MM.1S (cell line): ENCODE measurements around the gene FAM9C.

Source experiments
- DNase-seq: peaks from one replicate; pipeline ENCODE4 v3.0.0-alpha.2; 2015
- H2AFZ ChIP-seq: fragments of 300-600 bp; sonication (generic); 2 replicates; pipeline ENCODE4 v1.6.0; 2016; ENCODE audit warnings: antibody characterized with exemption, low read length
- H3F3A ChIP-seq: fragments of 300-600 bp; sonication (generic); 2 replicates; pipeline ENCODE4 v1.6.1; 2016; ENCODE audit warnings: mild to moderate bottlenecking, antibody characterized with exemption, low read length, moderate library complexity, mixed read lengths; ENCODE audit not compliant: insufficient read depth
- H3K27ac ChIP-seq: fragments of 300-600 bp; sonication (generic); 2 replicates; pipeline ENCODE4 v1.5.1; 2016; ENCODE audit warnings: mild to moderate bottlenecking, low read length
- H3K27me3 ChIP-seq: fragments of 300-600 bp; sonication (generic); replicated peaks from 2 replicates; pipeline ENCODE4 v1.6.0; 2016; ENCODE audit warnings: low read length; ENCODE audit not compliant: insufficient read depth
- H3K36me3 ChIP-seq: fragments of 300-600 bp; sonication (generic); replicated peaks from 2 replicates; pipeline ENCODE4 v1.6.1; 2016; ENCODE audit warnings: mild to moderate bottlenecking, low read length, mixed read lengths; ENCODE audit not compliant: insufficient read depth
- H3K4me1 ChIP-seq: fragments of 300-600 bp; sonication (generic); 2 replicates; pipeline ENCODE4 v1.6.1; 2016; ENCODE audit warnings: low read length, mixed read lengths
- H3K4me2 ChIP-seq: fragments of 300-600 bp; sonication (generic); 2 replicates; pipeline ENCODE4 v1.6.0; 2016; ENCODE audit warnings: low read depth, low read length
- H3K4me3 ChIP-seq: fragments of 300-600 bp; sonication (generic); 2 replicates; pipeline ENCODE4 v1.5.1; 2016; ENCODE audit warnings: low read length, mixed read lengths
- H3K79me2 ChIP-seq: fragments of 300-600 bp; sonication (generic); 2 replicates; pipeline ENCODE4 v1.6.1; 2016; ENCODE audit warnings: mixed run types, low read length, mixed read lengths
- H3K9ac ChIP-seq: fragments of 300-600 bp; sonication (generic); 2 replicates; pipeline ENCODE4 v1.6.1; 2016; ENCODE audit warnings: low read length, mixed read lengths
- H3K9me2 ChIP-seq: fragments of 300-600 bp; sonication (generic); replicated peaks from 2 replicates; pipeline ENCODE4 v1.6.1; 2016; ENCODE audit warnings: mild to moderate bottlenecking, low read length, mixed read lengths; ENCODE audit not compliant: insufficient read depth
- H3K9me3 ChIP-seq: fragments of 300-600 bp; sonication (generic); replicated peaks from 2 replicates; pipeline ENCODE4 v1.6.1; 2016; ENCODE audit warnings: mild to moderate bottlenecking, low read length, mixed read lengths; ENCODE audit not compliant: insufficient read depth
- H4K20me1 ChIP-seq: fragments of 300-600 bp; sonication (generic); 2 replicates; pipeline ENCODE4 v1.6.1; 2016; ENCODE audit warnings: mild to moderate bottlenecking, low read length, moderate library complexity, mixed read lengths; ENCODE audit not compliant: insufficient read depth
- EZH2 ChIP-seq: fragments of 300-600 bp; sonication (generic); optimal IDR thresholded peaks from 2 replicates; pipeline ENCODE3; 2017; ENCODE audit warnings: low read depth, mild to moderate bottlenecking, antibody characterized with exemption, low read length, mixed read lengths
- EZH2phosphoT487 ChIP-seq: fragments of 300-600 bp; sonication (generic); IDR thresholded peaks from 2 replicates; pipeline ENCODE4 v1.6.1; 2018; ENCODE audit warnings: antibody characterized with exemption, low read length
- TF ChIP-seq, protein P1 (sequence below): fragments of 300-600 bp; sonication (generic); IDR thresholded peaks from 2 replicates; pipeline ENCODE4 v1.5.1; 2016; ENCODE audit warnings: antibody characterized with exemption, low read length, mixed read lengths

Gene FAM9C

DNA sequence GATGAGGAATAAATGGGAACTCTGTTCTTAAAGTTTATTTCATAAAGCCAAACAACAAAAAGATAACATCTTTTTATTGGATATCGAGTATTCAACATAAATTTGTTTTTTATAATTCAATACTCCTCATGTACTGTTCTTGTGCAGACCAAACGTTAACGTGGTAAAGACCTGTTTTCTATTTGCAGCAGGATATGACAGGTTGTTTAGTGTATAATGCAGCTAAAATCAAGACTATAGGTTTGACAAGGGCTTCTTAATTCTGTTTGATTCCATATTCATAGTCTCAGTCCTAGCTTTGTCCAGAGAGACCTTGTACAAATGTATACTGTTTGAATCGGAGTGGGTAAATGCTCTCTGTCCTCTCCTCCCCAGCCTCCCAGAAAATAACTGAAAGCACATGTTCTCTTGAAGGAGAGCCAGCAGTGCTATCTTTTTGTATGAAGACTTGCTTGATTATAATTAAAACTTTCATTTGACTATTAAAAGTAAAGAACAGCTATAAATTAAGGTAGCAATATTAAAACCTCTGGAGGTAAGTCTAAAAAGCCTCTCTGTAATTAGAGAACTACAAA lies 51.8 kb downstream of the FAM9C start:
- no peaks in the 10 kb centered on the region for H3F3A ChIP-seq
- H3K27ac ChIP-seq: no peak overlapping the region
- no peaks in the 10 kb centered on the region for H4K20me1 ChIP-seq
- no peaks in the 10 kb centered on the region for H3K9me2 ChIP-seq
- no peak overlapping the region for H3K4me2 ChIP-seq
- no peak overlapping the region for H3K9ac ChIP-seq
- H3K4me3 ChIP-seq: no peak overlapping the region
- 0 out of 2 replicates have a peak, but pooled peaks cover under 1% of the 10 kb centered on the region for H3K4me1 ChIP-seq
- H3K36me3 ChIP-seq: no peaks in the 10 kb centered on the region
- DNase-seq: no peak
- no peaks in the 10 kb centered on the region for H3K79me2 ChIP-seq
- H3K27me3 ChIP-seq: no peaks in the 10 kb centered on the region
- no peaks in the 10 kb centered on the region for H3K9me3 ChIP-seq
- TF ChIP-seq EZH2: no peak
- no peak for TF ChIP-seq EZH2phosphoT487
- TF ChIP-seq, protein P1, sequence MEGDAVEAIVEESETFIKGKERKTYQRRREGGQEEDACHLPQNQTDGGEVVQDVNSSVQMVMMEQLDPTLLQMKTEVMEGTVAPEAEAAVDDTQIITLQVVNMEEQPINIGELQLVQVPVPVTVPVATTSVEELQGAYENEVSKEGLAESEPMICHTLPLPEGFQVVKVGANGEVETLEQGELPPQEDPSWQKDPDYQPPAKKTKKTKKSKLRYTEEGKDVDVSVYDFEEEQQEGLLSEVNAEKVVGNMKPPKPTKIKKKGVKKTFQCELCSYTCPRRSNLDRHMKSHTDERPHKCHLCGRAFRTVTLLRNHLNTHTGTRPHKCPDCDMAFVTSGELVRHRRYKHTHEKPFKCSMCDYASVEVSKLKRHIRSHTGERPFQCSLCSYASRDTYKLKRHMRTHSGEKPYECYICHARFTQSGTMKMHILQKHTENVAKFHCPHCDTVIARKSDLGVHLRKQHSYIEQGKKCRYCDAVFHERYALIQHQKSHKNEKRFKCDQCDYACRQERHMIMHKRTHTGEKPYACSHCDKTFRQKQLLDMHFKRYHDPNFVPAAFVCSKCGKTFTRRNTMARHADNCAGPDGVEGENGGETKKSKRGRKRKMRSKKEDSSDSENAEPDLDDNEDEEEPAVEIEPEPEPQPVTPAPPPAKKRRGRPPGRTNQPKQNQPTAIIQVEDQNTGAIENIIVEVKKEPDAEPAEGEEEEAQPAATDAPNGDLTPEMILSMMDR: no peak
- no peak overlapping the region for H2AFZ ChIP-seq

DNA sequence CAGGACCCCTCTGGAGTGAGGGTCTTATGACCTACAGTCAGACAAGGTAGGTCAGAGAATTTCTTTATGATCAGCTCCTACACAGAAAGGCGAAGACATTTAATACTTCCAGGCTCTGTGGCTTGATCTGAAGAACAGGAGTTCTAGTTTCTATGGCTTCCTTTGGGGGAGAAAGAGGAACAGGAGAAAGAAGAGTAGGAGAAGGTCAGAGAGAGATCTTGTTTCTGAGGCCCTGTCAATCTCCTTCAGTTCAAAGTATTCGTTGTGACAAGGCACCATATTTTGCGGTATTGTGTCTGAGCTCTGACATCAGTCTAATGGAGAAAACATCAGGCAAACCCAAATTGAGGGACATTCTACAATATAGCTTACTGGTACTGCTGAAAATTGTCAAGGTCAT lies 52.8 kb downstream of the FAM9C start:
- H3K9ac ChIP-seq: no peak overlapping the region
- no peaks in the 10 kb centered on the region; the same call in none of the 2 replicates for H3F3A ChIP-seq
- peaks cover 7% of the 10 kb centered on the region for H3K4me1 ChIP-seq
- H3K4me3 ChIP-seq: no peak overlapping the region
- no peak overlapping the region for H3K27ac ChIP-seq
- H3K79me2 ChIP-seq: no peaks in the 10 kb centered on the region
- DNase-seq: no peak
- H3K36me3 ChIP-seq: no peaks in the 10 kb centered on the region
- H2AFZ ChIP-seq: no peak overlapping the region
- no peak overlapping the region for H3K4me2 ChIP-seq
- H3K9me3 ChIP-seq: no peaks in the 10 kb centered on the region
- H4K20me1 ChIP-seq: no peaks in the 10 kb centered on the region
- no peaks in the 10 kb centered on the region for H3K9me2 ChIP-seq
- TF ChIP-seq EZH2phosphoT487 (no peak), EZH2 (no peak)
- TF ChIP-seq, protein P1: no peak
- H3K27me3 ChIP-seq: no peaks in the 10 kb centered on the region

DNA sequence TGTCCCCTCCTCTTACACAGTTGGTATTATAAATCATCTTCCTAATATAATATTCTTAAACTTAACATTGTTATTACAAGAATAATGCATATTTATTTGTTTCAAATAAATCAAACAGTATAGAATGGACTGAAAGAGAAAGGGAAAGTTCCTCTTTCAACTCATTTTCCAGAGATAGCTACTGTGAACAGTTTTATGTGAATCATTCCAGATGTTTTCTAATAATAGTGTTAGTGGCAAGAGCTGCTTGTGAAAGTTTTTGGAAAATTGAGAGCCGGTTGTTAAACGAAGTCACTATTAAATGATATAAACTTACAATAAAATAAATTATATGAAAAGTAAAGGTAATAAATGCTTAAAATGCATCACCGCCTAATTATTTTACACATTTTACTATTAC lies 55.0 kb downstream of the FAM9C start:
- H3K9me3 ChIP-seq: no peaks in the 10 kb centered on the region
- H2AFZ ChIP-seq: no peak overlapping the region
- no peaks in the 10 kb centered on the region for H3K36me3 ChIP-seq
- no peak overlapping the region for H3K4me2 ChIP-seq
- no peak overlapping the region for H3K4me3 ChIP-seq
- peaks cover 23% of the 10 kb centered on the region for H3K4me1 ChIP-seq
- H3K9ac ChIP-seq: no peak overlapping the region
- no peaks in the 10 kb centered on the region for H3K9me2 ChIP-seq
- H3F3A ChIP-seq: no peaks in the 10 kb centered on the region; the same call in none of the 2 replicates
- DNase-seq: no peak
- TF ChIP-seq, protein P1: no peak
- TF ChIP-seq EZH2 (no peak), EZH2phosphoT487 (no peak)
- H4K20me1 ChIP-seq: no peaks in the 10 kb centered on the region
- H3K79me2 ChIP-seq: no peaks in the 10 kb centered on the region
- no peaks in the 10 kb centered on the region for H3K27me3 ChIP-seq
- no peak overlapping the region for H3K27ac ChIP-seq
